Mucosa of descending colon (tissue), 3 donors: Measurements from ENCODE around the gene SCLT1. TPM values are rescaled to one million over a fixed set of nuclear protein-coding genes. Genes with fewer than 3 reads are reported as not detected.
"Not testable (repeated sequence)": the region's sequence is repeated elsewhere in the genome, so short reads cannot be mapped to it uniquely, and the experiment has no call there.

Experiments
- ATAC-seq: fragments of 200-7000 bp; cut with Tn5 transposase; one replicate; pipeline ENCODE4 v1.9.1; 2020; ENCODE audit warnings: mild to moderate bottlenecking, moderate library complexity
- DNase-seq, 3 donors: peaks; one replicate each; pipeline ENCODE4 v3.0.0-alpha.2; 2020
- H3K36me3 ChIP-seq: fragments of 200-600 bp; one replicate; pipeline ENCODE4 v1.8.0; 2021; ENCODE audit warnings: low read depth, mild to moderate bottlenecking
- H3K4me1 ChIP-seq: fragments of 200-600 bp; one replicate; pipeline ENCODE4 v1.8.0; 2021; ENCODE audit warnings: low read depth, mild to moderate bottlenecking
- H3K4me3 ChIP-seq: fragments of 200-600 bp; one replicate; pipeline ENCODE4 v1.8.0; 2021; ENCODE audit warnings: mild to moderate bottlenecking
- H3K9me3 ChIP-seq: fragments of 200-600 bp; one replicate; pipeline ENCODE4 v1.8.0; 2021; ENCODE audit warnings: mild to moderate bottlenecking
- intact Hi-C, 2 donors: fragments of 100-400 bp; cut with DNase I in 1 of 2; cut with micrococcal nuclease in 1 of 2; formaldehyde crosslinking; loops; one replicate each; pipeline versions ENCODE4 v1.11.0 to v1.11.1; 2022; cut with DNase I, micrococcal nuclease
- total RNA-seq, 3 donors: library from RNA; stranded (reverse); fragmentation: NEBNext Ultra II Directional in 2 of 3; extraction: Animal tissue kit (Norgen Biotek cat#: 25700) in 2 of 3; gene quantifications; one replicate each; pipeline versions ENCODE4 v1.2.1 to v1.2.4, GENCODE V29; 2021 to 2023
- TF ChIP-seq, protein P1 (sequence below): fragments of 200-600 bp; IDR thresholded peaks from one replicate; pipeline ENCODE4 v1.8.0; 2022; ENCODE audit warnings: antibody characterized with exemption, mild to moderate bottlenecking
- donor health status: DM: no; HTN: no; CAD: no; lungs with moderate emphysema.
- donor health status: DM: no; HTN: no; CAD: no.
- donor health status: DM: no; HTN: yes; CAD: no.

The SCLT1 gene
- total RNA-seq, 3 donors from 2014 or later, result 11.7 to 16.8 (median 12.9) TPM

DNA sequence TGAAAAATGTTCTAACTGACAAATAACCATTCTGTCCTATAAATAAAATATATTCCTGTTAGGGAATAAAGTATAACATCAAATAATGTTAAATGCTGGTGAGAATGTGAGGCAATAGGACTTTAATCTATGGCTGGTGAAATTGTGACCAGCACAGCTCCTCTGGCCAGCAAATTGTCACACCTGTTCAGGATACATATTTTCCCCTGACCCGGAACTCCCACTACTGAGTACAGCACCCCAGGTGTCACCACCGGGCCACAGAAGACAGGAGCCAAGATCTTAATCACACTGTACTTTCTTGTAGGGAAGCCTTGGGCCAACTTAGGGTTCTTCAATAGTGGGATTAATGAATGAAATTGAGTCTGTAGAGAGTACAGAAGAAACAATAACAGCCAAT, 35.8 kb upstream of the SCLT1 start:
- ATAC-seq, result no peak
- intact Hi-C loops, result no loop called here

DNA sequence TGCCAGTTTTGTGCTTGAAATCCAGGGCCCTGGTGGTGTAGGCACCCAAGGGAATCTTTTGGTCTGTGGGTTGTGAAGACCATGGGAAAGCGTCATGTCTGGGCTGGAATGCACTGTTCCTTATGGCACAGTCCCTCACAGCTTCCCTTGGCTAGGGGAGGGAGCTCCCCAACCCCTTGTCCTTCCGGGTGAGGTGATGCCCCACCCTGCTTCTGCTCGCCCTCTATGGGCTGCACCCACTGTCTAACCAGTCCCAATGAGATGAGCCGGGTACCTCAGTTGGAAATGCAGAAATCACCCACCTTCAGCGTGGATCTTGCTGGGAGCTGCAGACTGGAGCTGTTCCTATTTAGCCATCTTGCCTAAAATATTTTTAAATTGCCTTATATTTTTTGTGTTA, 33.3 kb upstream of the SCLT1 start:
- H3K9me3 ChIP-seq, H3K4me1 ChIP-seq, intact Hi-C loops, DNase-seq, H3K36me3 ChIP-seq, H3K4me3 ChIP-seq, ATAC-seq: not testable (repeated sequence)

More for the DNA sequence above, 35.8 kb upstream of the SCLT1 start:
- no peaks in the 10 kb centered on the region for H3K9me3 ChIP-seq
- H3K36me3 ChIP-seq, result no peaks in the 10 kb centered on the region
- TF ChIP-seq, protein P1, sequence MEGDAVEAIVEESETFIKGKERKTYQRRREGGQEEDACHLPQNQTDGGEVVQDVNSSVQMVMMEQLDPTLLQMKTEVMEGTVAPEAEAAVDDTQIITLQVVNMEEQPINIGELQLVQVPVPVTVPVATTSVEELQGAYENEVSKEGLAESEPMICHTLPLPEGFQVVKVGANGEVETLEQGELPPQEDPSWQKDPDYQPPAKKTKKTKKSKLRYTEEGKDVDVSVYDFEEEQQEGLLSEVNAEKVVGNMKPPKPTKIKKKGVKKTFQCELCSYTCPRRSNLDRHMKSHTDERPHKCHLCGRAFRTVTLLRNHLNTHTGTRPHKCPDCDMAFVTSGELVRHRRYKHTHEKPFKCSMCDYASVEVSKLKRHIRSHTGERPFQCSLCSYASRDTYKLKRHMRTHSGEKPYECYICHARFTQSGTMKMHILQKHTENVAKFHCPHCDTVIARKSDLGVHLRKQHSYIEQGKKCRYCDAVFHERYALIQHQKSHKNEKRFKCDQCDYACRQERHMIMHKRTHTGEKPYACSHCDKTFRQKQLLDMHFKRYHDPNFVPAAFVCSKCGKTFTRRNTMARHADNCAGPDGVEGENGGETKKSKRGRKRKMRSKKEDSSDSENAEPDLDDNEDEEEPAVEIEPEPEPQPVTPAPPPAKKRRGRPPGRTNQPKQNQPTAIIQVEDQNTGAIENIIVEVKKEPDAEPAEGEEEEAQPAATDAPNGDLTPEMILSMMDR, result no peak
- H3K4me3 ChIP-seq, result no peak overlapping the region
- no peaks in the 10 kb centered on the region for H3K4me1 ChIP-seq
- DNase-seq, result no peak

DNA sequence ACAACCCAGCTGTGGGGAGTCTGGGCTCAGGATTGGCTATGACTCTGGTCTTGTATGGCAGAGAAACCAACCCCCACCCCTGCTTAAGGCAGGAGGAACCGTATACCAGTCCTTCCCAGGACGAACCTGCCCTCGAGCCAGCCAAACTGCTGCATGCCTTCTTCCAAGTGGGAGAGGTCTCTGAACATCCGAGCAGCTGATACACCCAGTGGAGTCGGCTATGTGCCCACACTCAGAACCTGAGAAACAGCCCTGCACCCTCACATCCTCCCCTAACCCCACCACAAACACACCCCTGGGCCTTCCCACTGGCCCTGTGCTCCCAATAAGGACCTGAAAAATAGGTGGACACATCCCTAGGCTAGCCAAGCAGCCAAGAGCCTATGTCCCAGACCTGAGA, 24.4 kb upstream of the SCLT1 start:
- no peak overlapping the region for H3K4me3 ChIP-seq
- TF ChIP-seq, protein P1, result no peak
- DNase-seq (no peak), ATAC-seq (no peak)
- H3K9me3 ChIP-seq, result no peaks in the 10 kb centered on the region
- intact Hi-C loops, result no loop called here
- no peaks in the 10 kb centered on the region for H3K4me1 ChIP-seq
- H3K36me3 ChIP-seq, result no peaks in the 10 kb centered on the region

DNA sequence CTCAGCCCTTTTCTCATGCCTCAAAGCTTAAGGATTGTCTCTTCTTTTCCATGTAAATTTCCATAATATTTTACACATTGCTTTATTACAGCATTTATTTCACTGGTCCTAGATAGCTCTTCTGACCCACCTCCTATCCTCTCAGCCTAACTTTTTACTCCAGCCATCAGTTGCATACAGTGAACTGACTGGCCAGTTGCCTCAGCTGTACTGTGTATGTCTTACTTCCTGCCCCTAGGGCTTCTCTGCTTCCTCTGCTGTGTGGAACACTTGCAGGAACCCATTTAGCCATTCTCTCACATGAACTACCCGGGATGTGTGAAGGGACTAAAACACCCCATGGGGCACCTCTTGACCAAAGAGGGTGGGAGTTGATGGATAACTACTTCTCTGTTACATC, 20.6 kb upstream of the SCLT1 start:
- Histone ChIP-seq H3K4me1 (no peaks in the 10 kb centered on the region), H3K9me3 (no peaks in the 10 kb centered on the region), H3K4me3 (no peak overlapping the region), H3K36me3 (no peaks in the 10 kb centered on the region)
- ATAC-seq (no peak), DNase-seq (no peak)
- intact Hi-C loops, result no loop called here
- TF ChIP-seq, protein P1, result no peak

DNA sequence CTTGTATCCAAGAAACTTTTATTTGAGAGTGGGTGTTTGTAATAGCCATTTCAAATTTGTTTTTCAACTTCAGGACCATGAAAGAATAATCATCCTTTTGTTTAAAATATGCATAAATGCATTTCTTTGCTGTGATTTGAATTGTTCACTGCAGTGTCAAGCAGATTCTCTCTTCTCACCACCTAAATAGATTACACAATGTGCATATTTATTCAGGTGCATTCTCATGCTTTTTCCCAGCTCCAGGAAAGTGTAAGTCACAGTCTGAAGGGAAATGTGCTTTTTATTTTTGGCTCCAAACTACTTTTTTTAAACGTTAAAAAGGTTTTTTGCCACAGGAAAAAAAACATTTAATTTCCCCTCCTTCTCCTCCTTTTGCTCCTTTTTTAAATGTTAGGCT, 20.1 kb upstream of the SCLT1 start:
- DNase-seq (no peak), ATAC-seq (no peak)
- TF ChIP-seq, protein P1, result no peak
- Histone ChIP-seq H3K36me3 (no peaks in the 10 kb centered on the region), H3K9me3 (no peaks in the 10 kb centered on the region), H3K4me1 (no peaks in the 10 kb centered on the region), H3K4me3 (no peak overlapping the region)
- intact Hi-C loops, result no loop called here

DNA sequence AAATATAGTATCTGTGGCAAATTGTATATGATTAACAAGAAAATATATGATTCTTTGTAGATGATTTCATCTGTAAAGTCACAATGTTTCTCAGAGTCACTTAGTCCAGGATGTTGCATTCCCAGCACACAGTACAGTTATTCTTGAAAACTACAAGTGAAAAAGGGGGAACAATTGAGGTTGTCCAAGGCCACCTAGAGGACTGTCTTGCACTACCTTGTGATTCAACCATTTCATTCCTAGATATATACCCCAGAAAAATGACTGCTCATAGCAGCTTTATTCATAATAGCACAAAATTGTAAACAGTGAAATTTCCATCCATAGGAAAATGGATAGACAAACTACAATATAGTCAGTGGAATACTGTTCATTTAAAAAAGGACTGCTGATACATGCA, 18.6 kb upstream of the SCLT1 start:
- no peak overlapping the region for H3K4me3 ChIP-seq
- H3K4me1 ChIP-seq, result no peaks in the 10 kb centered on the region
- H3K36me3 ChIP-seq, result no peaks in the 10 kb centered on the region
- no peaks in the 10 kb centered on the region for H3K9me3 ChIP-seq
- TF ChIP-seq, protein P1, result no peak
- intact Hi-C loops, result no loop called here
- ATAC-seq (no peak), DNase-seq (no peak)
